A673 (cell line): ENCODE data around the gene RNF180.

Source experiments
- CTCF ChIP-seq: fragments of 300-800, 200-600 bp; sonication (generic); conservative IDR thresholded peaks from 2 replicates; pipeline ENCODE4 v1.5.1; 2017; ENCODE audit warnings: low read depth, mild to moderate bottlenecking, antibody characterized with exemption, low read length, moderate library complexity, mixed read lengths
- EZH2 ChIP-seq: fragments of 200-600 bp; sonication (generic); IDR thresholded peaks from 2 replicates; pipeline ENCODE4 v1.6.1; 2017; ENCODE audit warnings: borderline replicate concordance, low read depth, mild to moderate bottlenecking, mixed read lengths, antibody characterized with exemption, low read length; ENCODE audit not compliant: poor library complexity, severe bottlenecking

GRCh38 chr5:64298586-64298985 is 132.9 kb downstream of the RNF180 start:
- TF ChIP-seq CTCF (no peak), EZH2 (no peak)
